Measurements from ENCODE around the gene FAM163B. TPM values are rescaled to one million over a fixed set of nuclear protein-coding genes. Genes with fewer than 3 reads are reported as not detected.
A peak's percentile ranks its signal among the peaks of the same experiment; 100 is the strongest.

Gene FAM163B
- total and polyA plus RNA-seq, 2 of the 8 experiments (the other 6 are each of a cell fraction or from before 2014, with no cell fraction given) = 0.63 to 1.0 TPM

DNA sequence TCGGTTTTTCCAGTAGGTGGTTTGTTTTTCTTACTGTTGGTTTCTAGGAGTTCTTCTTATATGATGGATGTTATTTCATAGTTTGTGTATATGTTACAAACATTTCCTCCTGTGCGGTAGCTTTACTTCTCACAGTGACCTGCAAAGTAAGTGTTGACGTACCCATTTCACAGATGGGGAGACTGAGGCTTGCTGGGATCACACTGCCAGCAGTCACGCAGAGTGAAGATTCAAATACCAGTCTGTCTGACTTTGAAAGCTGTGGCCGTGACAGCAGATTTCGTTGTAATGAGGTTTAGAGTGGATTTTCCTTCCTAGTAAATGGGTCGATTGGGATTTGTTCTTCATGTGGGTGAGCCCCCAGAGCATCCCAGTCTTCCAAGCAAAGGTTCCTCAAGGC is 40.0 kb upstream of the FAM163B start:
- Histone ChIP-seq H3K4me2 (ENCODE audit: insufficient read depth in 1 of 2, low read depth in 2 of 2, low read length in 2 of 2) (no peak overlapping the region), H2AFZ (ENCODE audit: low read length) (no peak overlapping the region), H3K4me1 (replicated peaks in 1 of 4; ENCODE audit: control insufficient read depth in 3 of 4, insufficient read depth in 4 of 4, low read length in 3 of 4) (peaks cover 0 to 5% (median 0%) of the 10 kb centered on the region in 4 experiments; a peak in 2 of 7 replicates), H2BK20ac (ENCODE audit: low read length) (no peak overlapping the region), H3K4ac (replicated peaks; ENCODE audit: insufficient read length, low read depth, low read length) (no peak overlapping the region), H3K27me3 (replicated peaks in 1 of 4; ENCODE audit: control insufficient read depth in 3 of 4, extremely low read depth in 1 of 4, insufficient read depth in 3 of 4, low read length in 3 of 4) (no peaks in the 10 kb centered on the region), H3K14ac (ENCODE audit: insufficient read length) (no peak overlapping the region), H3K56ac (replicated peaks; ENCODE audit: insufficient read length, low read depth, low read length) (no peak overlapping the region), H2BK12ac (ENCODE audit: low read depth, low read length) (no peak overlapping the region), H4K20me1 (replicated peaks in 1 of 2; ENCODE audit: control insufficient read depth in 1 of 2, insufficient read depth in 2 of 2, low read length in 2 of 2) (no peaks in the 10 kb centered on the region), H3K4me3 (ENCODE audit: extremely low read depth in 1 of 4, insufficient read depth in 2 of 4, low read depth in 3 of 4, low read length in 4 of 4) (no peak overlapping the region), H4K5ac (ENCODE audit: insufficient read length, low read depth, low read length) (no peak overlapping the region), H3K9me3 (ENCODE audit: insufficient read depth in 2 of 2, low read depth in 1 of 2, low read length in 1 of 2) (no peaks in the 10 kb centered on the region), H2BK5ac (ENCODE audit: low read depth, low read length) (no peak overlapping the region), H2BK120ac (replicated peaks; ENCODE audit: low read depth, low read length) (no peak overlapping the region), H3K79me1 (ENCODE audit: low read depth, low read length) (no peaks in the 10 kb centered on the region; the same call in 1 of the 2 replicates), H3K36me3 (ENCODE audit: control insufficient read depth in 2 of 4, insufficient read depth in 4 of 4, low read length in 3 of 4) (no peaks in the 10 kb centered on the region), H4K91ac (replicated peaks; ENCODE audit: insufficient read length, low read length) (no peak overlapping the region), H2AK5ac (ENCODE audit: low read depth, low read length) (no peak overlapping the region), H3K18ac (ENCODE audit: extremely low read depth, low read length) (no peak overlapping the region), H2BK15ac (ENCODE audit: low read length) (no peak overlapping the region), H3K79me2 (ENCODE audit: control insufficient read depth in 1 of 2, insufficient read depth in 2 of 2, low read length in 2 of 2) (no peaks in the 10 kb centered on the region), H3K27ac (ENCODE audit: low read depth, low read length) (no peak overlapping the region), H4K8ac (ENCODE audit: extremely low read depth, insufficient read depth, low read length) (no peak overlapping the region), H3K9ac (replicated peaks in 1 of 4; ENCODE audit: extremely low read depth in 1 of 4, low read depth in 3 of 4, low read length in 3 of 4) (no peak overlapping the region), H3K23ac (ENCODE audit: insufficient read length) (no peak overlapping the region), H3K23me2 (ENCODE audit: low read depth, low read length) (0 out of 2 replicates have a peak, but pooled peaks cover 1% of the 10 kb centered on the region)
- POLR2A ChIA-PET (ENCODE audit: partially characterized antibody) = no interaction called here
- 92% methylated on average over 7 of the region's 7 CpGs; no CpG with 5 or more reads in 1 of the 2 experiments for WGBS, 2 experiments (ENCODE audit: extremely low coverage in 1 of 2, insufficient coverage in 1 of 2, insufficient read length in 1 of 2, insufficient replicate concordance in 2 of 2, low coverage in 1 of 2, low lambda C conversion rate in 2 of 2, missing lambda C conversion rate in 1 of 2)
- DNase-seq (ENCODE audit: low read depth in 1 of 2, low spot score in 2 of 2) (no peak), FAIRE-seq (no peak)
- CTCF ChIA-PET (ENCODE audit: partially characterized antibody) = interaction anchor here (3.4 kb wide), 1 partner anchor 13 kb away, joined by 11 read pairs; the partner anchor contains the start of gene DBH
- no peak for TF ChIP-seq CHD2 (IDR thresholded peaks at IDR 0.05; ENCODE audit: low read length)
- no peak for TF ChIP-seq FOSL1 (IDR thresholded peaks at IDR 0.05; ENCODE audit: insufficient read depth, low read depth, low read length)
- no peak for TF ChIP-seq SUZ12 (IDR thresholded peaks at IDR 0.05; ENCODE audit: low read length)
- TF ChIP-seq RXRA (IDR thresholded peaks at IDR 0.05; ENCODE audit: insufficient read depth, low read depth, low read length) = no peak
- TF ChIP-seq KDM1A (IDR thresholded peaks at IDR 0.05; ENCODE audit: borderline replicate concordance, low read length) = peak; percentile 91
- 0 out of 4 replicates have a peak, but pooled peaks of 1 of the 2 experiments have one; percentile 64 for TF ChIP-seq HDAC2 (IDR thresholded peaks at IDR 0.05; ENCODE audit: borderline replicate concordance in 1 of 2, low read depth in 2 of 2, low read length in 2 of 2)
- TF ChIP-seq CBX8 (IDR thresholded peaks at IDR 0.05; ENCODE audit: borderline replicate concordance, low read depth, low read length) = no peak
- no peak for TF ChIP-seq TCF12 (IDR thresholded peaks at IDR 0.05; ENCODE audit: low read depth, low read length)
- TF ChIP-seq RNF2 (IDR thresholded peaks at IDR 0.05; ENCODE audit: borderline replicate concordance, low read depth, low read length, missing control alignments, poor library complexity, severe bottlenecking) = no peak
- no peak for TF ChIP-seq MAX (IDR thresholded peaks at IDR 0.05)
- TF ChIP-seq TAF7 (optimal IDR thresholded peaks at IDR 0.05; ENCODE audit: borderline replicate concordance, low read depth, low read length) = no peak
- TF ChIP-seq JUND (IDR thresholded peaks at IDR 0.05; ENCODE audit: low read length) = no peak

Measured in H1 (cell line).